NCI-H345 (cell line): ENCODE data around the gene ZHX3.
A peak's percentile ranks its signal among the peaks of the same experiment; 100 is the strongest.

Source experiments
- DNase-seq: peaks from one replicate; lab custom pipeline; 2025; lab: John Stamatoyannopoulos, UW

The ZHX3 gene

GRCh38 chr20:41191562-41192500, 125.7 kb downstream of the ZHX3 start:
- DNase-seq: no peak

GRCh38 chr20:41187668-41188067, 129.9 kb downstream of the ZHX3 start:
- no peak for DNase-seq

DNA sequence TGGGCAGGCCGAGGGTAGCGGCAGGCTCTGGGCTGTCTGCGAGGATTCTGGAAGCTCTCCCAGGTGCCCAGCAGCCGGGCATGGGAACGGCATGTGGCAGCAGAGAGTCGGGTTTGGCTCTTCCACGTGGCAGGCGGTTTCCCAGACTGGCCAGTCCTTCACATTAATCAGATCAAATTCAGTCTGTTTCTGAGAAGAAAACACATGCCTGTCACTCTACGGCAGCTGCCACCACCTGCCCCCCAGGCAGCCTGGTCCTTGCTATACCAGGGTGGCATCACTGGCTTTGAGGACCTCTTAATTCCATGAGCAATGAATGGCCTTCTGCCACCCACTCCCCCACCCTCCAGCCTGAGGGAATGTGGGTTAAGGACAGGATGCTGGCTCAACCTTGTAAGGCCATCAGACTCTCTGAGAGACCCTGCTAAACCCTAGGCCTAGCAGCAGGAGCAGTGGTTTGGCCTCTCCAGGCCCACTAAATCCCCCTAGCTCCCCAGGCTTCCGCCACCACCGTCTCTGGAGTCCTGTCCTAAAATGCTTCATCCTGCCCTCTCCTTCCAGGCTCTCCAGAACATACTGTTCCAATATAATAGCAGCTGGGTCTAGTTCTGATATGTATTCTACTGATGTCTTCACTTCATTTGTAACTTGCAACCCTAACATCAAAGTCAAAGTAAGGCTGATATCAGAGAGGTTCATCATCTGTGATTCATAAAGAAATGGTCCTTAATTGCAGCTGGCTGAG, 132.3 kb downstream of the ZHX3 start:
- no peak for DNase-seq

DNA sequence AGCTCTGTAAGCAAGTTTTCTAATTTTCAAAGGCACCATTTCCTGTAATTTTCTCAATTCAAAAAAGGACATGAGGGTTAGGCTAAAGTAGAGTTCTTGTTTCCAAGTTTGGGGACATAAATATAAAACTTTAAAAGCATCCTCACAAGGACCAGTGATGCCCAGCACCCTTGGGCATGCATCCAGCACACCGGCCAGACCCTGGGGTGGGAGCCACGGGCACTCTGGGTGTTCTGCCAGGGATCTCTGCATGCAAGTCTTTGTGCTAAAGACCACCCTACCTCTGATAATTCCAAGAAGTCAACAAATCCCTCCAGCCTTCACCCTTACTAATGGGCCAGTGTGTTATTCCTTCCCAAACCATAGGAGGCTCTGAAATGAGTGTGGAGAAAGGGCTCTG, 133.7 kb downstream of the ZHX3 start:
- no peak for DNase-seq

DNA sequence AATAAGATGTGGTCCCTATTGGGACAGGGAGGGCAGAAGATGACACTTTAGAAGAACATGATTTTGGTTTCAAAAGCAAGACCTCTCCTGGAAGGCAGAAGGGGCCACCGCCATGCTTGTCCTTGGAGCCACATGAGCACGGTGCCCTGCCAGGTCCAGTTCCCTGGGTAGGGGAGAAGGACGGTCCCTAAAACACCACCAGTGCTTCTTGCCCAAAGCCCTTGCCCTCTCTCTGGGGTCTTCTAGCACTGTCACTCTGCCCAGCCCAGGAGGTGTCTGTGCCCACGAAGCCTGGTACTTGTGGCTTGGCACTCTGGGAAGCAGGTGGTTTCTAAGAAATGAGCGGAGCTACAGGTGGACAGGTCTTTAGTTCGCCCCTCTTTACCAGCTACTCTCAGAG, 134.1 kb downstream of the ZHX3 start:
- DNase-seq: no peak

DNA sequence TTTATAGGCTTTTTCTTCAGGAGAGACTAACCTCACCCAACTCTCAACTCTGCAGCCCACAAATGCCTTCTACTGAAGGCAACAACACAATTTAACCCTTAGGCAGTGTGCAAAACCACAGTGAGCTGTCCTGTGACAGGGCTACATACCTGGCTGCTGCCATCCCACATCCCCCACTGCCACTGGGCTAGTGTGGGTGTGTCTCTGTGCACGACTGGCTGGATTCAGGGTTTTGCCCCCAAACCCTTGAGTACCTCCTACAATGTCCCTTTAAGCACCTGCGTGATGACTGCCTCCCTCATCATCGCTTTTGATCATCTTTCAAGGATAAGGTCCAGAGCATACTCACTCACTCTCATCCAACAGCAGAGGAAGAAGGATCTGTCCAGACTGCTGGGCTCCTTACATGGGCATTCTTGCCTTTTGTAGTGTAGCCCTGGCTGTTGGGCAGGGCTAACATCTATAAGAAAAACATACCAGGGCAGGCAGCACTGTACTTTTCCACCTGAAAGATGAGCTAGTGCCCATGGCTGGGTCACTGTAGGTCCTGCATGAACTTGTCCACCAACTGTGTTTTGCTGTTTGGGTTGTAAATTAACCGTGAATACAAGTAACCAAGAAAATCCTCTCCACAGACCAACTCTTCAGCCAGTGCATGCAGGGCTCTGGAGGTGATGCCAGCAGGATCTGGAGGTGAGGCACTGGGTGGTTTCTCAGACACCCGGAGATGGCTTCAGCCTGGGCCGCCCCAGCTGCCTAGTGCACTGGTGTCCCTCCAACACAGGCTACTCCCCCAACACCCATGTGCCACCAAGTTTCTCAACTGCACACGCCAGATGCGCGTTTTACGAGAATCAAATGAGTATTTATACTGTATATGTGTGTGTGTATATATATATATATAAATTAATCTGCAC, 135.0 kb downstream of the ZHX3 start:
- no peak for DNase-seq

GRCh38 chr20:41181567-41181966, 136.0 kb downstream of the ZHX3 start:
- DNase-seq: no peak

GRCh38 chr20:41180599-41181333, 136.8 kb downstream of the ZHX3 start:
- no peak for DNase-seq

DNA sequence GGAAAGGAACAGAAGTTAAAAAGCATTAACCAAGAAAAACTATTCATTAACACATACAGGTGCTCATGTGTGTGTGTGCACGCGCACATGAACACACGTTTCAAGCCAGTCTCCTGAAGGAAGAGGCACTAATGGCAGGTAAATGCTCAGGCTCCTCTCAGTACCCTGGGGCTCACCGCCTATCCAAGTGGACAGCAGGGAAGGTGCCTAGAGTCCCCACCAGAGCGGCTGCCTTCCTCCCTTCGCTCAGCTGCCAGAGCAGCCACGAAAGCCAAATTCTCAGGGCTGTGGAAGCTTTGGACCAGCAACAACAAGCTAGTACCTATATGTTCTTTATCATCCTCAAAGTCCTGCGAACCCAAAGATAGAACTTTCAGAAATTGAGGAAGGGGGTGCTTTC, 137.6 kb downstream of the ZHX3 start:
- no peak for DNase-seq

- peak; percentile 97 for DNase-seq
These were observed 138.6 kb downstream of the ZHX3 start for GRCh38 chr20:41178904-41179432.

- no peak for DNase-seq
These were observed 139.0 kb downstream of the ZHX3 start for GRCh38 chr20:41178495-41178894.

DNA sequence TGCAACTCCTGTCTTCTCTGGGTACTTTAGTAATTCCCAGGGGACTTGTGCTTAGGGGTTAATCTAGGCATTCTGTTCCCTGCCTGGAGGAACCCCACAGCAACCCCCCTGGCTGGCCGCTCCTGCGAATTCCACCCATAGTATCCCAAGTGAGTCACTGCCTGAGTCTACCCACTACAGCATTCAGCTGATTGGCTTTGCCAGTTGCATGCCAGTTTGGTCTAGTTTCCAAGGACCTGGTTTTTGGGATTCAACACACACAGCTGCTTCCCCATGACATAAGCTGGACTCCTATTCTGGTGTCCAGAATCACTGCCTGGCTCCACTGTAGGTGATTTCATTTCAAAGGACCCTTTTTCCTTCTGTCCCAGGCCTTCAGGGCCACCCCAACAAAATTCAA, 139.9 kb downstream of the ZHX3 start:
- DNase-seq: no peak

DNA sequence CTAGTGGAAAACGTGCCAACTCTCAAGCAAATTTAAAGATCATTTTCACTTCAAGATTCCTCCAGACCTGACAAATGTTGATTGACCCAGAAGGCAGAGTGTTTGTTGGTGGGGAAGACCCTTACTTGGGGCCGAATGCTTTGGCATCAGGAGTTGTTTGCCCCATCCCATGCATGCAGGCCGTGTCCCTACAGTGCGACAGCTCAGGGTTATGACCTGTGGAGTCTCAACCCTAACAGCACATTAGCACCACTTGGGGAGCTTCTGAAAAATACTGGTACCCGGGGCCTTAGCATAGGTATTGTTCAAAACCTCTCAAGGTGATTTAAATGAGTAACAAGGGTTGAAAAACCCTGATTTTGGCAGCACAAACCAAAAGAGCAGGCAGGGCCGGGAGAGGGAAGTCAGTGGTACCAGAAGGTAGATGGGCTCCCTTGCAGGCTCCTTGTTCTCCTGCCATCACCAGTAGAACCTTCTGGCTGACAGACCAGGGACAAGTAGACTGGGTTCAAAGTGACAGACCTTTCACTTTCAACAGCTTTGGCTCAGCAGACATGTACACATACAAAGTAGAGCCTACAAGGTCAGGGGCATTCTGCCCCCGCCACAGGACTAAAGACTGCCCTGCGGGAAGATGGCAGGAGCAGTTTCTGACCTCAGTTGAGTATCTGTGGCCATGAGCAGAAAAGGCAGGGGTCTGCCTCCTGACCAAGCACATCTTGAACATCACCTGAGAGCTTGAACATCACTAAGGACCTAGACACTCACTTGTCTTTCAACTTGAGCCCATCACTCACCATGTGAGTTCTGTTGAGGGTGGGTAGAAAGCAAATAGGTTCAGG, 140.6 kb downstream of the ZHX3 start:
- DNase-seq: no peak

DNA sequence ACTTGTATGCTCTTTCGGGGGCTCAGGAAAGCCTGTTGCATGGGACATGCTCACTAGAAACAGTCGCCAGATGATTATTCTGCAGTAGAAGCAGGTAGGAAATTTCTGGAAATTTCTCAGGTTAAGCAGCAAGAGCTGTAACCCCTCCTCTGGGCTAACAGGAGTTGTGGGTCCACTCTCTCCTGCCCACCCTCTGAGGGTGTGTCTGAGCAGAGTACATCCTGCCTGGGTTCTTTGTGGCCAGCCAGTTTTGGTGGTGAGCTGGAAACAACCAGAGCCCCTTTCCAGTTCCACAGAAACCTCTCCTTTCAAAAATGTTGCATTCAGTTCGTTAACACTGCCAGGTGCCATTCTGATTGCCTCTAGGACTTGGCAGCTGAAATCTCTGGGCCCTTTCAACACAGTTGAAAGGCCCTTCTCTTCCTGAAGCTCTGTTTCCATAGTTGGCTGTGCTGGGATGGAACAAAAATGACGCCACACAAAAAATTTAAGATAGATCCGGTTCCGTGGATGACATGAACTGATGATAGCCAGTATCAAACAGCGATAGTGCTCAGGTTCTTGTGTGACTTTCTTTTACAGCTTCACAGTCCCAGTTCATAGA, 141.7 kb downstream of the ZHX3 start:
- no peak for DNase-seq

- no peak for DNase-seq
These were observed 142.3 kb downstream of the ZHX3 start for GRCh38 chr20:41175201-41175651.

GRCh38 chr20:41174782-41175181, 142.7 kb downstream of the ZHX3 start:
- DNase-seq: no peak

DNA sequence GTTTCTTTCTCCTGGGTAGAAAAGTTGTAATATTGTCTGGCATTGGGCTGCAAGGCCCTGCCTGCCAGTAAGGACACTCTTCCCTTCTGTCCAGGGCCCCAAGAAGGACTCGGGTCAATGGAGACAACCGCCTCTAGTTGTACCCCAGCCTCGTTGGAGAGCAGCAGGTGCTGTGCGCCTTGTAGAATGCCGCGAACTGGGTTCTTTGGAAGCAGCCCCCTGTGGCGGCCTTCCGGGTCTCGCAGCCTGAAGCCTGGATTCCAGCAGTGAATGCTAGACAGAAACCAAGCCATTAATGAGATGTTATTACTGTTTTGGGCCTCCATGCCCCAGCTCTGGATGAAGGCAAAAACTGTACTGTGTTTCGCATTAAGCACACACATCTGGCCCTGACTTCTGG, 143.2 kb downstream of the ZHX3 start:
- no peak for DNase-seq

- no peak for DNase-seq
These were observed 143.7 kb downstream of the ZHX3 start for GRCh38 chr20:41173791-41174341.

GRCh38 chr20:41173161-41173721, 144.3 kb downstream of the ZHX3 start:
- DNase-seq: peak; percentile 60
